ENCODE results near the gene CELA1.

CELA1 gene

GRCh38 chr12:51346581-51346980 lies at the start of gene CELA1:
CELA1 (minus strand) TSS chr12:51346679; CDS start chr12:51346638, 41 bp downstream.
- DNase-seq (ENCODE audit: low read depth in 2 of 2), result no peak

DNA sequence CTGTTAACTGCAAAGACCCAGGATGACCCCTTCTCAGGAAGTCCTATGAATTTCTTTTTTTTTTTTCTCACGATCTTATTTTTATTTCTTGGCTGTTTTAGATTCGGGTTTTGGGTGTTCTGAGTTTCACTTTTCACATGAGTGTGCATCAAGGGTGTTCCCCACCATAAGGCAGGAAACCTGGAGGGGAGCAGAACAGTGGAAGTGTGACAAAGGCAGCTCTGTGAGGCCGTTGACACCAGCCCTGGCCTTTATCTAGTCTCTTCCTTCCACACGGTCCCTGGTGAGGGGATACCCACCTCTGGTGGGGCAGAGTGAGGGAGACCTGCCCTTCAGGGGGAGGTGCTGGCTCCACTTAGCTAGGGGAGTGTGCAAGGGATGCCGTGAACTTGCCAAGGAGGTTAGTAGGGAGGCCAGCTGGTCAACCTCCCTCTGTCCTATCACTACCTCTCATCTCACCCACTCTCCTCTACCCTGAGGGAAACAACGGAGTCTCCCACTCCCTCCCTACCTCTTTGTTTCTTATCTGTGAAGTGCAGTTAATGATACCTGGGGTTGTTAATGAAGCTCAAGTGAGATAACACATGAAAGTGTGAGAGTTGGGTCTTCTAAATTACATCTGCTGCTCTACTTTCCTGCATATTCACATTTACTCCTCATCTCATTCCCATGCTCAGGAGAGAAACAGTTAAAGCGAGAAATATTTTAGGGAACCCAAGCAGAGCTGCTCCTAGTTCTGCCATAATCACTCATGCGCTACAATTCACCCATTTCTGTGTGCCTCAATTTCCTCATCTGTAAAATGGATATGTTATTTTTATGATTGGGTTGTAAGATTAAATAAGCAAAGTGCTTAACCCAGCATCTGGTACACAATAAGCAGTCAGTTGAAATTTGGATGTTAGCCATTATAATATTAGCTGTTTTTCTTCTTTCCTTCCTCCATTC lies 49.1 kb upstream of the CELA1 start:
- DNase-seq (ENCODE audit: low read depth in 2 of 2), result no peak

GRCh38 chr12:51393676-51394545 lies 47.4 kb upstream of the CELA1 start:
- peak; percentile 32 to 44 for DNase-seq (ENCODE audit: low read depth in 2 of 2)

GRCh38 chr12:51392556-51393237 lies 46.2 kb upstream of the CELA1 start:
- DNase-seq (ENCODE audit: low read depth in 2 of 2), result no peak

- peak; percentile 36 to 48 for DNase-seq (ENCODE audit: low read depth in 2 of 2)
Measured at GRCh38 chr12:51391283-51392123, 45.0 kb upstream of the CELA1 start, which contains the start of gene GALNT6. GALNT6 (minus strand) TSS chr12:51391406; CDS start chr12:51379781, 11,625 bp downstream.

GRCh38 chr12:51390891-51391282 lies 44.4 kb upstream of the CELA1 start:
- DNase-seq (ENCODE audit: low read depth in 2 of 2), result no peak

GRCh38 chr12:51390457-51390856 lies 44.0 kb upstream of the CELA1 start:
- no peak for DNase-seq (ENCODE audit: low read depth in 2 of 2)

- DNase-seq (ENCODE audit: low read depth in 2 of 2), result no peak
Measured at GRCh38 chr12:51389302-51389999, 43.0 kb upstream of the CELA1 start.

- DNase-seq (ENCODE audit: low read depth in 2 of 2), result no peak
Measured at GRCh38 chr12:51388846-51389245, 42.4 kb upstream of the CELA1 start.

- DNase-seq (ENCODE audit: low read depth in 2 of 2), result no peak
Measured at GRCh38 chr12:51388069-51388799, 41.8 kb upstream of the CELA1 start.

DNA sequence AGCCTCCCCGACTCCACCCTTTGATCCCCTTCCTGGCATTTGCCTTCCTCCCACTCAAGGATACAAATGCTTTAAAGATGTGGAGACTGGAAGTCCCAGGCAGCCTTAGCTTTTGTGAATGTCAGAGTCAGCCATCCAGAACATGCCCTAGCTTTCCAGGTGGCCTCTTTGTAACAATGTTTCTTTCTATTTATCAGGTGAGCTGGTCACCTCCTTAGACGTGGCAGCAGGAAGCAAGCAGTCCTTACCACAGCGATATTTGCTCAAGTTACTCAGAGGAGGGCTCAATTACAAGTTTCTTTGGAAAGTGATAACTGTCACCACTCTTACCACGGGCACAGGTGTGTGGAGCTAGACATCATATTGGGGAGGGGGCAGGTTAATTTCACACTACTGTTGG lies 39.9 kb upstream of the CELA1 start:
- DNase-seq (ENCODE audit: low read depth in 2 of 2), result no peak

- no peak for DNase-seq (ENCODE audit: low read depth in 2 of 2)
Measured at GRCh38 chr12:51383269-51383905, 36.9 kb upstream of the CELA1 start.

GRCh38 chr12:51382173-51382572 lies 35.7 kb upstream of the CELA1 start:
- no peak for DNase-seq (ENCODE audit: low read depth in 2 of 2)

DNA sequence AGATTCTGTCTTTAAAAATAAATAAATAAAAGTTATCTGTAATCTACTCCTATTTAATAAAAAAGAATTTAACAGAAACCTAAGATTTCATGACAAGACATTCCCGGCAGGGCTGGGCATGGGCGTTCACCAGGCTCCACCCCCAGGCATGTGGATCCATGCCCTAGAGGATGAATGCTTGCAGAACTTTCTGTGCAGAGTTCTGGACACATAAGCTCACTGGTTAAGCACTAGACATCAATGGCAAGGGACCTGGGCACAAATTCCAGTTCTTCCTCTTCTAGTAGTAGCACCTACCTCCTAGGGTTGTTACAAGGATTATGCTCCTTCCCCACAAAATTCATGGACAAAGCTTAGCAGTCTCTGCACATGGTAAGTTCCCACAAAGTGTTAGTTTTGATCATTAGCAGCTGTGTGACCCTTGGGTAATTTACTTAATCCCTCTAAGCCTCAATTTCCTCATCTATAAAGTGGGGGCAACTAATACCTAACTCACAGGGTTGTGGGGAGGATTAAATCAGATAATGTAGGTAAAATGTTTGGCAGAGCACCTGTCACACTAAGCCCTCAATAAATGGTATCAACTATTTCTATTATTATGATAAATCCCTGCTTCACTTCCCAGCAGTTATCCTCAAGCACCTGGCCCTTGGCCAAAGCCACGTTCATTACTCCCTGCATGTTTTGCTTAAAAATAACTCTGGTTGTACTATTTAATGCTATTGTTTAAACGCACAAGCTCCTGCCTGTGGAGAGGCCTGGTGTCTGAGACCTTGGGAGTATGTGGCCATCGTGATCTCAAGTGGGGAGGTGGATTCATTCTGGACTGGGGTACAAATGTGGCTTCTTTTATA lies 35.0 kb upstream of the CELA1 start:
- DNase-seq (ENCODE audit: low read depth in 2 of 2), result no peak

GRCh38 chr12:51379571-51379970 lies 33.1 kb upstream of the CELA1 start:
- no peak for DNase-seq (ENCODE audit: low read depth in 2 of 2)

DNA sequence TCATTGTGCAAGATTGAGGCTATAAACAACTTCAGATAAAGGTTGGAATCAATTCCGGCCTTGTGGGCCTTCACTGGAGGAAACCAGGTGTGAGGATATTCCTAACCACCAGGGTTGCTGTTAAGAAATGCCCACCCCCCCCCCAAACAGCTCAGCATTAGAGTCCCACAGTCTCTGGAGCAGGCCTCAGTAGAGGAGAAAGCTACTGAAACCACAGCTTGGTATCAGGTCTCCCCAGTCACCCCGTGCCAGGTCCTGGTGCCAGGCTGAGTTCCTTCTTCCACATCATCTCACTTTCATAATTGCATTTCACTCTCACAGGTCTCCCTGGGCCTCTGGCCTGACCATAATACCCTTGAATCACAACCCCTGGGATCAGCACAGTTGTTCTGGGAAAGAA lies 32.3 kb upstream of the CELA1 start:
- no peak for DNase-seq (ENCODE audit: low read depth in 2 of 2)

DNA sequence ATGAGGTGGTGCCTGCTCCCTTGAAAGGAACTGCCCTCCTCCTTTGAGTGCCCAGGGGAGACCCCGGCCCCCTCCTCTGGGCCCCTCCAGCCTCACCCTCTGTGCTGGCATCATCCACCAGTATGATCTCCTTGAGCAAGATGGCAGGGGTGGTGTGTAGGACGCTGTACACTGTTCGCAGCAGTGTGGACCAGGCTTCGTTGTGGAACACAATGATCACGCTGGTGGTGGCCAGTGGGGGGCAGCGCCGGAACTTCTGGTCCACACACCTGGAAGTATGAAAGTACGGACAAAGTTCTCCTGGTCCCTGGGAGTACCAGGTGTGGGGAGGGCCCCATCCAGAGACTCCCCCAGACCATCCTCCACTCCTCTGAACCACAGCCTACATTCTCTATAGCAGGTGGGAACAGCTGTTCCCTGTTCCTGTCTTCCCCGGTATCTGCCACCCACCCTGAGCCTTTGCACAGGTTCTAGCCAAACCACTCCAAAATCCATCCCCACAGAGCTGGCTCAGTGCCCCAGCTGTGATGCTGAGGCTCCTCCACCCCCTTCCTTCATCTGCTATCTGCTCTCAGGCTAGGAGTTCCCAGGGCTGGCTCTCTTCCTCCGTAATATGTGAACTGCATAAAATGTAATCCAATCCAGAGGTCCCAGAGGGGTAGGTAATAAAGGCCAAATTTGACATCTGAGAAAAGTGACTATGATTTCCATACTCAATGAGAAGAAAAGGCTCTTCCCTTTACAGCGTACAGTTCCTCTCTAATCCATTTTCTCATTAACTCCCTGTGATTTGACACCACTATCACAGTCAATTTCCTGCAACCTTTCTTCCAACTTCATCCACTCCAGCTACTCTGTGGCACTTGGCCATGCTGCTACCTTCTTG lies 30.9 kb upstream of the CELA1 start:
- DNase-seq (ENCODE audit: low read depth in 2 of 2), result no peak
